Posterior cingulate gyrus (tissue), 11 donors: ENCODE data around the gene SUSD3.
"Not testable (repeated sequence)": the region's sequence is repeated elsewhere in the genome, so short reads cannot be mapped to it uniquely, and the experiment has no call there.

Source experiments
- DNase-seq, 10 donors: peaks; one replicate each; pipeline versions ENCODE4 v3.0.0 to v3.0.0-alpha.2; 2020 to 2021; ENCODE audit warnings: mixed read lengths in 3 of 10
- intact Hi-C: fragments of 100-400 bp; cut with DNase I; formaldehyde crosslinking; loops from one replicate; pipeline ENCODE4 v1.15.1; 2023

SUSD3 gene

DNA sequence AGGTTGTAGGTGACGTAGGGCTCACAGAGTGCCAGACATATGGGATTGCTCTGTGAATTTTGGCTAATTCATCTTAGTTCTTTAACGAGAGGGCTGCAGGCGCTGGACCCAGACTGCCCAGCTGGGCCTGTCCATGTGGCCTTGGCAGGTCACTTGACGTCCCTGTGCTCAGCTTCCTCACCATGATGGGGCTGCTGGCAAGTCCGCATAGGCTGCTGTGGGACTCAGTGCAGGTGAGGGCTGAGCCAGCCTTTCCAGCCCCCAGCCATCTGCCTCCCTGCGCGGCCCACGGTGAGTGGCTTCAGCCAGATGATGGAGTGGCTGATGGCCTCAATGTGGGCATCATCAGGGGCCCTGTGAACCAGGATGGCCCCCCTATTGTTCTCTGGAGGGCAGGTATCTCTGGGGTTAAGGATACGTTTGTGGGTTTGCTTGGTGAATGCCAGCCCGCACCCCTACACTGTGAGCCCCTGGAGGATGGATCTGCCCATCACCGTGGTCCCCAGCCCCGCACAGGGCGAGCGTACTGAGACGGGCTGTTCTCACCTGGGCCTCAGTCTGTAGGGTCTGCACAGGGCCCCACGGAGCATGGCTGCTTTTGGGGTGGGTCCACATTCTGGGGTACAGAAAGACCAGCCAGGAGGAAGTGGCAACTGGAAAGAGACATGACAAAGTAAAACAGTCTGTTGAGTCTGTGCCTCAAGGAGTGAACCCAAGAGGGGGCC is 41.2 kb downstream of the SUSD3 start:
- intact Hi-C loops: loop anchor here (5.0 to 10.0 kb wide), 3 partner anchors 33 to 475 kb away; partner anchors contain the start of genes NINJ1, PHF2 and ZNF484
- DNase-seq: peak in 3 of 10 donors; percentile 73 to 88 (median 77)

DNA sequence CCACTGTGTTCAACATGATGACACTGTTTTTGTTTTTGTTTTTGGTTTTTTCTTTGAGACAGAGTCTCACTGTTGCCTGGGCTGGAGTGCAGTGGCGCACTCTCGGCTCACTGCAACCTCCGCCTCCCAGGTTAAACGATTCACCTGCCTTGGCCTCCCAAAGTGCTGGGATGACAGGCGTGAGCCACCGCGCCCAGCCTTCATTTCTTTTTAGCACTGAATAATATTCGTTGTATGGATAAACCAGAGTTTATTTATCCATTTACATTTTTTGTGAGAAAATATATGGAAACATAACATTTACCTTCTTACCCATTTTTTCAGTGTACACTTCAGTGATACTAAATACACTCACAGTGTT is 41.8 kb downstream of the SUSD3 start:
- DNase-seq: peak in 3 of 10 donors; percentile 34 to 48 (median 35)
- intact Hi-C loops: no loop called here

DNA sequence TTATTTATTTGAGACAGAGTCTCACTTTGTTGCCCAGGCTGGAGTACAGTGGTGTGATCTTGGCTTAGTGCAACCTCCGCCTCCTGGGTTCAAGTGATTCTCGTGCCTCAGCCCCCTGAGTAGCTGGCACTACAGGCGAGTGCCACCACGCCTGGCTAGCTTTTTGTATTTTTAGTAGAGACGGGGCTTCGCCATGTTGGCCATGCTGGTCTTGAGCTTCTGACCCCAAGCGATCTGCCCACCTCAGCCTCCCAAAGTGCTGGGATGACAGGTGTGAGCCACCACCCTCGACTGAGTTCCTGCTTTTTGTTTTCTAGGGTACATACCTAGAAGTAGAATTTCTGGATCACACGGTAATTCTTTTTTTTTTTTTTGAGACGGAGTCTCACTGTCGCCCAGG is 42.6 kb downstream of the SUSD3 start:
- intact Hi-C loops: not testable (repeated sequence)
- peak in 3 of 10 donors; percentile 16 to 49 (median 17) for DNase-seq

DNA sequence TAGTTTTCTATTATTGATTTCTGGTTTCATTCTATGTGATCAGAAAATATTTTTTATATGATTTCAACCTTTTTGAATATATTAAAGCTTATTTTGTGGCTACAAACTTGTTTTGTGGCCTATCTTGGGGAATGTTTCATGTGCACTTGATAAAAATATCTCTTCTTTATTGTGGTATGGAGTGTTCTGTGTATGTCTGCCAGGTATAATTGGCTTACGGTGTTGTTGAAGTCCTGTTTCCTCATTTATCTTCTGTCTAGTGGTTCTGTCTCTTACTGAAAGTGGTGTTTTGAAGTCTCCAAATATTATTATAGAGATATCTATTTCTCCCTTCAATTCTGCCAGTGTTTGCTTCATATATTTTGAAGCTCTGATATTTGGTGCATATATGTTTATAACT is 47.1 kb downstream of the SUSD3 start:
- intact Hi-C loops: no loop called here

DNA sequence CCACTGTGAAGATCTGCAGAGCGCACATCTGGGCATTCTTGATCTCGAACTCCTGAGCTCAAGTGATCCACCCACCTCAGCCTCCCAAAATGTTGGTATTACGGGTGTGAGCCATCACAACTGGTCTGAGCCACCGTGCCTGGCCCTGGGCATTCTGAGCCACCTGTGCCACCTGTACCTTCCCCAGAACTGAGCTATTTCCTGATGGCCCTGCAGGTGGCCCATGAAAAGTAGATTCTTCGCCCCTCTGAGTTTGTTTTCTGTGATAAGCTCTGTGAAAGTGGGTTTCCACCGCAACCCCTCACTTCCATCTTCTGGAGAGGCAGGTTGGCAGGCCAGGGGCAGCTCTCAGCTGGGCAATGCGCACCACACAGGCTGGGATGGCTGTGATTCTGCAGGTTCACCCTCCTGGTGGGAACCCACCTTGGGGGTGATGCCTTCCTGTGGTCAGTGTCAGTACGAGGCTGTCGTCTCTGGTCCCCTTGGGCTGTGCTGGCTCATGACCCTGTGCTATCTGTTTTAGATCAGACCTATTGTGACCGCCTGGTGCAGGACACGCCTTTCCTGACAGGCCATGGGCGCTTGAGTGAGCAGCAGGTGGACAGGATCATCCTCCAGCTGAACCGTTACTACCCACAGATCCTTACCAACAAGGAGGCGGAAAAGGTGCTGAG is 48.8 kb downstream of the SUSD3 start:
- intact Hi-C loops: no loop called here

More for the DNA sequence above, 47.1 kb downstream of the SUSD3 start:
- no peak for DNase-seq

DNA sequence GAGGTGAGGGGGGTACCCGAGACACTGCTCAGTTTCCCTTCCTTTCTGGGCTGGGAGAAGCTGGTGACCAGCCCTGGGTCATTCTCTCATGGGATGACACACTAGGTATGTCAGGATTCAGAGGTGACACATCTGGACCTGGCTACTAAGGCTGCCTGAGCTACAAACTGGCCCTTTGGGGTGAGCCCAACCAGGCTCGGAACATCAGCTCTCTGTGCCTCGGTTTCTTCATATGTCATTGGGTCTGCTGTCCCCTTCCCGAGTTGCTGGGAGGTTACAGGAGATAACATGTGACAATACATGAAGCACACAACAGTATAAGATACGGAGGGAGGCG is 49.3 kb downstream of the SUSD3 start:
- intact Hi-C loops: no loop called here
- DNase-seq: peak in 2 of 10 donors; percentile 12 to 15

More for the DNA sequence above, 48.8 kb downstream of the SUSD3 start:
- DNase-seq: peak in 4 of 10 donors; percentile 4 to 65 (median 53)

DNA sequence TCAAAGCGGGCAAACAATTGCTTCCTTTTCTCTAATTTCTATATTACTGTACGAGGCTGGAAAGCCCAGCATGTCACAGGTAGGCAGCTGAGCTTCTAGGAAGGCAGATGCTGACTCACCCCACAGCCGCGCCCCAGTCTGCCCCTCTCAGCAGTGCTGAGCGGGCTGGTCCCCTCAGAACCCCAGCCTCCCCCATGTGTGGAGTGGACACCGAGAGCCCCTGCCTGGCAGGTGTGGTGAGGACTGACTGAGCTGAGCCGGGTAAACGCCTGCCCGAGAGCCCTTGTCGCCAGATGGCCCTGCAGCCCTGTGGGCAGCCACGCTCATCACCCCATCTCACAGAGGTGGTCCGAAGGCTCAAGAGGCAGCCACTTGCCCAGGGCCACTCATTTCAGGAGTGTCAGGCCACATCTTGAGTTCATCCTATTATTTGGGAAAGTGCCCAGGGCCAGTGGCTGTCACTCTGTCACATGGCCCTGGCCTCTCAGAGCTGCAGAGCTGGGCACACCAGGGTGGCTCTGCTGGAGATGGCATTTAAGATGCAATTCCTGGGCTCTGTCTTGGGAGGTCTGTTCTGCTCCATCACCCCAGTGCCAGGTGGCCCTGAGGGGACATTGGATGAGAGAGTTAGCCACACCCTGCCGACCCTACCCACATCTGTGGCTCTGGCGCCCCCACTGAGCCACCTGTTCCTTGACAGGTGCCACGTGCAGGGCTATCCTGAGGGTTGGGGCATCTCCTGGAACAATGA is 50.0 kb downstream of the SUSD3 start:
- intact Hi-C loops: loop anchor here (1.0 kb wide), 1 partner anchor 197 kb away; no protein-coding TSS in a partner anchor
- DNase-seq: peak in 4 of 10 donors; percentile 6 to 83 (median 66)

DNA sequence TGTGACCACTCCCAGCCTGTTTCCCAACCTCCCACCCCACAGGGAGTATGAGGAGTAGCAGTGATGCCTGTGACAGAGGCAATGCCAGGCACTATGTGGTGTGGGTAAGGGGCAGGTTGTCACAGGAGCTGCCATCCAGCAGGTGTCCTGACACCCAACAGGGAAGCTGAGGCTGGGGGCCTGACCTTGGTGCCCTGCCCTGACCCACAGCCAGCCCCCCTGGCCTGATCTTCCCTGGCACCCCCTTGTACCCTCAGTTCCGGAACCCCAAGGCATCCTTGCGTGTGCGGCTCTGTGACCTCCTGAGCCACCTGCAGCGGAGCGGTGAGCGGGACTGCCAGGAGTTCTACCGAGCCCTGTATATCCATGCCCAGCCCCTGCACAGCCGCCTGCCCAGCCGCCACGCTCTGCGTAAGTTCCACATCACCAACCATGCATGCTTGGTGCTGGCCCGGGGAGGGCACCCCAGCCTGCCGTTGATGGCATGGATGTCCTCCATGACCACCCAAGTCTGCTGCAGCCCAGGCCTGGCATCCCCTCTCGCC is 51.9 kb downstream of the SUSD3 start:
- intact Hi-C loops: no loop called here
- peak in 4 of 10 donors; percentile 3 to 80 (median 70) for DNase-seq

DNA sequence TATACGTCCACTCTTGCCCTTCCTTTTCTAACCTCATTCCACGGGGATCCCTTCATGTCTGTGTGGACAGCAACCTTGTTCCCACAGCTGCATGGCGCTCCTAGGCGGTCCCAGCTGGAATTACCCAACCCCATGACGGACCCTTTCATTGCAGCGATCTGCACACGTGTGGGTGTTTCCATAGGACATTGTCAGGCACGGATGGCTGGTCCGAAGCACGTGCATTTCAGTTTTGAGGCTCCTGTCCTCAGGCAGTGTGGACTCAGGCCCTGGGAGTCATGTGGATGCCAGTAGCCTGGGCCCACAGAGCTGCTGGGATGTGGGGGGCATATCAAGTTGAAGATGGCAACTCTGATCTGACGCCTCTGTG is 52.5 kb downstream of the SUSD3 start:
- peak in 3 of 10 donors; percentile 2 to 63 (median 14) for DNase-seq
- intact Hi-C loops: no loop called here

DNA sequence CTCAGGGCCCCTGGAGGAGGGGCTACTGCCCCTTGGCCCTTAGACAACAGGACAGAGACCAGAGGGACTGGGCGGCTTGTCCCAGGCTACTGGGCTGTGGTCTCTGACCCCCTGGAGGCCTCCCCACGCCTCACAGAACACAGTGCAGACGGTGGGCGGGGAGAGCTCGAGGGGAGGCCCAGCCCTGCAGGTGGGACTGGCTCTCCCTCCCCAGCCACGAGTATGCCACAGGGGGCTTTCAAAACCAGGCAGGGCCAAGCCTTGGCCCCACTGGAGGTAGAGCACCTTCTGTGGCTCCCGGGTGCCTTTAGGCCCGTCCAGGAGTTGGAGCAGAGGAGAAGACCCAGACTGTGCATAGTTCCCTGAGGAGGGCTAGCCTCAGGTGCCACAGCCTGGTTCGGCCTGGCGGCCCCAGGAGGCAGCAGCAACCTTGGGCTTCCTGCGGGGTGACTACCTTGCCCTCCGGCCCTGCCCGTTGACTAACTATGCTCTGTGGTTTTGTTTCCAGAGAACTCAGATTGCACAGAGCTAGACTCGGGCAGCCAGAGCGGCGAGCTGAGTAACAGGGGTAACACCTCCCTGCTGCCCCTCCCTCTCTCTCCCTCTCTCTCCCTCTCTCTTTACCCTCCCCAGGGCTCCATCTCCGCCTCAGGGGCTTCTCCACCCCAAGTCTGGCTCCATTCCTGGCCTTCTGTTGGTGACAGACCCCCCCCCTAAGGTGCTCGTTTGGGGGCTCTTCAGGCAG is 53.0 kb downstream of the SUSD3 start:
- intact Hi-C loops: no loop called here
- peak in 4 of 10 donors; percentile 1 to 86 (median 51) for DNase-seq

DNA sequence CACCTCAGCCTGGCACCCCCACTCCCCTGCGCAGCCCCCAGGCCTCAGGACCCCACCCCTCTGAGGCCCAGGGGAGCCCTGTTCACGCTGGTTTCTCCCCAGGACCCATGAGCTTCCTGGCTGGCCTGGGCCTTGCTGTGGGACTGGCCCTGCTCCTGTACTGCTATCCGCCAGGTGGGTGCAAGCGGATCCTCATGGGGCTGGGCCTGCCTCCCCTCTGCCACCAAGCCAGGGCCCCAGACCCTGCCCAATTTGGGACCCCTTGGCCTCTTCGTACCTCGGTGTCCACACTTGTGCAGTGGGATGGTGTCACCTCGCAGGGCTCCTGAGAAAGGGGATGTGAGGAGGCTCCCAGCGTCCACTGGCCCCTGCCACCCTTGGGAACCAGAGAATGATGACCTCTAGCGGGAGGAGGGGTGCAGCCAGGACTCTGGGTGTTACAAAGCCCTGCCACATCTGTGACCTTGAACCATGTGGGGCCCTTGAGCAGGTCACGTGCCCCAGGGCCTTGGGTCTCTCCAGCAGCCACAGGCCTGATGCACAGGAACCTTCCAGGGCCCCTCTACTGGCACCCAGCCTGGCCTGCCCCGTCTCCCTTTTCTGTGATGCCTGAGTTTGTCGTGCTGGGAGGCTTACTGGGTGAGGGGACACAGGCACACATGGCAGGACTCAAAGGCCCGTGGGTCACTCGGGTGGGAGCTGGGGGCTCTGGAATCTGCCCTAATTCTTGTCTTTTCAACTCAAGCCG is 53.8 kb downstream of the SUSD3 start:
- intact Hi-C loops: no loop called here
- DNase-seq: peak in 4 of 10 donors; percentile 6 to 83 (median 59)

DNA sequence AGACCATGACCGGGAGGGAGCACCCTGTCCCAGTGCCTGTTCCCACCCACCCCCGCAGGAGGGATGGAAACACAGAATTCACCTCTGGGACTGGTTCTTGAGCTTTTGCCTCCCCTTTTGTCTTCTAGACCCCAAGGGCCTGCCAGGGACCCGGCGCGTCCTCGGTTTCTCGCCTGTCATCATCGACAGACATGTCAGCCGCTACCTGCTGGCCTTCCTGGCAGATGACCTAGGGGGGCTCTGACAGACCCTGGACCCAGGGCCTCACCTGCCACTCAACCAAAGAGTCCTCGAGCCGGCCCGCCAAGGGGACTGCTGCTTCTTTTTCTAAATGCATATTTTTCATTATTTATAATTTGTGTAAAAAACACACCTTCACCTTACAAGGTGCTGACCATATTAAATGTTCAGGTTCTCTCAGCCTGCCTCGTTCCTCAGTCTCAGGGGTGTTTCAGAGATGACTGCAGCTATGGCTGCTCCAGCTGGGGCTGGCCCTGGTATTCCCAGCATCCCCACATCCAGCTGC is 54.4 kb downstream of the SUSD3 start:
- intact Hi-C loops: no loop called here
- peak in 4 of 10 donors; percentile 5 to 55 (median 39) for DNase-seq

DNA sequence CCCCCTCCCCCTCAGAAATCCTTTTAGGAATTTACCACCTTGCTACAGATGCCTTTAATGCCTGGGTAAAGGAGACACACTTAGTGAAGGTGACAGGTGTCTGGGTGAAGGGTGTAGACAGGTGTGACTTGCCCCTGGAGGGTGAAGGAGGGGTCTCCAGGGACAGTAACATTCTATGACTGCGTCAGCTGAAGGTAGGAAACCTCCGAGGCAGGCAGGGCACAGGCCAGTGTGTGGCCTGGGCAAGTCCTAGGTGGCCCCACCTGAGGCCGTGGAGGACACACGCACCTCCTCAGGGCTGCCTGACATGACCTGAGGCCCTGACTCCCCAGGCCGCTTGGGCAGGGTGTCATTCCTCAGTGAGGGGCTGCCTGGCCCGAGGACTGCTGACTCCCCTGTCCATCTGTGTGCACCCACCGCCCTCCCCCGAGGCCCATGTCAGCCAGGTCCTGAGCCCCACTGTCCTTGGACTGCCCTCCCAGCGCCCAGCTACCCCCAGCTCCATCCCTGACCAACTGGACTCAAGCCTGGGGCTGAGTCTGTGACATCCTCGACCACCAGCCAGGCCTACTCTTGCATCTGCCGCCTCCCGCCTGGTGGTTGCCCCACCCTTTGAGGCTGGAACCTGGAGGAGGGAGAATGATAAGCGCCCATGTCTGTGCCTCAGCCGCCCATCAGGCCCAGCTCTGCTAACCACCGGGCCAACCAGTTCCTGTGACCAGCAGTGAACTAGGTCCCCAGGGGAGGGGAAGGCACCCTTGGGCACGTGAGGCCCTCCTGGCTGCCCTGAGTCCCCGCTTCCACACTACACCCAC is 55.9 kb downstream of the SUSD3 start:
- intact Hi-C loops: no loop called here

DNA sequence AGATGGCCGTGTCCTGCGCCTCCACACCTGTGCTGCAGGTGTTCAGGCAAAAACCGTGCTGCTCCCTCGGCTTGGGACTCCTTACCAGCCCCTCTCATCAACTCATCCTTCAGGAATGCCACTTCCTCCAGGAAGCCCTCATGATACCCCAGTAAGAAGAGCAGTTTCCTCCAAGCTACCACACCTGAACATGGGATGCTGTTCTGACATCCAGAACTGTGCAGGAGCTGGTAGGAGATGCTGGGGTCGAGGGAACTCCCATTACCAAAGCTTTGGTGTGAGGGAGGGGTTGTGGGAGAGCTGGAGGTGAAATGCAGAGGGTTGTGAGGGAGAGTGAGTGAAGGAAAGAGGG is 56.5 kb downstream of the SUSD3 start:
- peak in 1 of 10 donors; percentile 34 for DNase-seq
- intact Hi-C loops: no loop called here

More for the DNA sequence above, 55.9 kb downstream of the SUSD3 start:
- DNase-seq: peak in 5 of 10 donors; percentile 6 to 74 (median 61)

DNA sequence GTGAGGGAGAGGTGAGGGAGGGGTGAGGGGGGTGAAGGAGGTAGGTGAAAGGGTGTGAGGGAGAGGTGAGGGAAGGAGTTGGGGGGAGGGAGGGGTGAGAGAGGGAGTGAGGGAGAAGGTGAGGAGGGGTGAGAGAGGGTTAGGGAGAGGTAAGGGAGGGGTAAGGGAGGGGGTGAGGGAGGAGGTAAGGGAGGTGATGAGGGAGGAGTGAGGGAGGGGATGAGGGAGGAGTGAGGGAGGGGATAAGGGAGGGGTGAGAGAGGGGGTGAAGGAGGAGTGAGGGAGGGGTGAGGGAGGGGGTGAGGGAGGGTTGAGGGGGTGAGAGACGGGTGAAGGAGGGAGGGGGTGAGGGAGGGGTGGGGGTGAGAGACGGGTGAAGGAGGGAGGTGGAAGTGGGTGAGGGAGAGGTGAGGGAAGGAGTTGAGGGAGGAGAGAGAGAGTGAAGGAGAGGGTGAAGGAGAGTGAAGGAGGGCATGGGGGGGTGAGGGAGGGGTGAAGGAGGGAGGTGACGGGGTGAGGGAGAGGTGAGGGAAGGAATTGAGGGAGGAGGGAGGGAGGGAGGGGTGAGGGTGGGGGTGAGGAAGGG is 57.1 kb downstream of the SUSD3 start:
- intact Hi-C loops: no loop called here
- DNase-seq: no peak

DNA sequence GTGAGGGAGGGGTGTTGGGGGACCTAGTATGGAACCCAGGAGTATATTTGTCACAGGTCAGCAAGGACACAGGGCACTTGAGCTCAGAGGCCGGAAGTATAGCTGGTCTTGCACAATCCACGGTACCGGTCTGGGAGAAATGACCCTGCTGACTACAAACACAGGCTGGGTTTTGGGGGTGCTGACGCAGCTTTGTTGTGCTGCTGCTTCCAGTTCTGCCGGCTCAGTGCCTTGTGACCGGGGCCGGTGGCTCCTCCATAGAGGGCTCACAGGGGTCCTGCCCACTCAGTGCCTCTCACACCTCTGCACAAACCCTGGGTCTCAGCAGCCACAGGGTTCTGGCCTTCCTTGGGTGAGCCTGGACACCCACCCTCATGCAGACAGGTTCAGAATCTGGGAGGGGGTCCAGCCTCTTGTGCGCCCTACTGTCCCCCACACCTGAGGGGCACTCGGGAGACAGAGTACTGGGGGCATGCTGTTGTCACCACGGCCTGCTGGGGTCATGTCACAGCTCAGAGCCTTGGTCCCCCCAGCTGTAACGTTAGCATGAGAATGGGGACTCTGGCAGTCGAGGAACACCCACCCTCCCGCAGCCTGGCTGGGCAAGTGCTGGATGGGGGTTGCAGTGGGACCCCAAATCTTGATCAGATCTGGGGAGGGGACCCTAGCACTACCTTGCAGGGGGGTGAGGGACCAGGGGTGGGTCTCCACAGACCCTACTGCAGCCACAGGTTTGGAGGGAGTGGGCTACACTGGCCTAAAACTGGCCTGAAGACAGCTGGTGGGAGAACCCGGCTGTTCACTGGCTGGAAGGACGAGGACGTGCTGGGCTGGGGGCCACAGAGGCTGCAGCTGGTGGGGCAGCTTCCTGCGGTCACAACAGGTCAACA is 57.8 kb downstream of the SUSD3 start:
- peak in 7 of 10 donors; percentile 6 to 89 (median 29) for DNase-seq
- intact Hi-C loops: no loop called here

DNA sequence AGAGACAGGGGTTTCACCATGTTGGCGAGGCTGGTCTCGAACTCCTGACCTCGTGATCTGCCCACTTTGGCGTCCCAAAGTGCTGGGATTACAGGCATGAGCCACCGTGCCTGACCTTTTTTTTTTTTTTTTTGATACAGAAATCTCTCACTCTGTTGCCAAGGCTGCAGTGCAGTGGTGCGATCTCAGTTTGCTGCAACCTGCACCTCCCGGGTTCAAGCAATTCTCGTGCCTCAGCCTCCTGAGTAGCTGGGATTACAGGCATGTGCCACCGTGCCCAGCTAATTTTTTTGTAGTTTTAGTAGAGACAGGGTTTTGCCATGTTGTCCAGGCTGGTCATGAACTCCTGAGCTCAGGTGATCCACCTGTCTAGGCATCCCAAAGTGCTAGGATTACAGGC is 59.0 kb downstream of the SUSD3 start:
- peak in 3 of 10 donors; percentile 36 to 55 (median 49) for DNase-seq
- intact Hi-C loops: not testable (repeated sequence)
